Measurements from ENCODE around the gene ITGB8.

DNA sequence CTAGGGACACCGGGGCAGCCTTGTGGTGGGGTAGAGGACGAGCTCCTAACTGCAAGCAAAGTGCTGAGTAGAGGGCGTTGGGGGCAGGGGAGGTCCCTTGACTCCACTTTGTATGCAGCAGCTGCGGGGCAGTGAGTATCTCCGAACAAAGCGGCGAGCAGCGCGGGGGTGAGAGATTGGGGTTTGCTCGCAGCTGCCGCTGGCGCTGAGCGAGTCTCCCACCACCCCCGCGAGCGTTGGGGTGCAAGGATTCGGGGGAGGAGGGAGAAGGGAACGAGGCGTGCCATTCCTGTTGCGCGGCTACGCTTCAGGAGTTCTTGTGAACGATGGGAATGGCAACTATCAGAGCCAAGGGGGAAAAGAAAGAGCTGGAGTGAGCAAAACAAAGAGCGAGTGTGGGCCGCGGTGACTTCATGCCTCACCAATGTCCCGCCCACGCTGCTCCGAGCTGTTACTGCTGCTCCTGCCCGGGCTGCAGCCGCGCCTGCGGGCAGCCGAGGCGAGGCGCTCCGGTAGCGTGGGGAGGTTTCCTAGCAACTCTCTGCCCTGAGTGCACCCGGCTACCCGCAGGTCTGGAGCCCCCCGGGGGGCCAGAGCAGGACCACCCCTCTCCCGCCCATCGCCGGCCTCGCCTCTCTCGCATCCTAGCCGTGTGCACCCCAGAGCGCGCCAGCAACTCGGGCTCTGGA is at the start of gene ITGB8:
- TF ChIP-seq, protein P1, sequence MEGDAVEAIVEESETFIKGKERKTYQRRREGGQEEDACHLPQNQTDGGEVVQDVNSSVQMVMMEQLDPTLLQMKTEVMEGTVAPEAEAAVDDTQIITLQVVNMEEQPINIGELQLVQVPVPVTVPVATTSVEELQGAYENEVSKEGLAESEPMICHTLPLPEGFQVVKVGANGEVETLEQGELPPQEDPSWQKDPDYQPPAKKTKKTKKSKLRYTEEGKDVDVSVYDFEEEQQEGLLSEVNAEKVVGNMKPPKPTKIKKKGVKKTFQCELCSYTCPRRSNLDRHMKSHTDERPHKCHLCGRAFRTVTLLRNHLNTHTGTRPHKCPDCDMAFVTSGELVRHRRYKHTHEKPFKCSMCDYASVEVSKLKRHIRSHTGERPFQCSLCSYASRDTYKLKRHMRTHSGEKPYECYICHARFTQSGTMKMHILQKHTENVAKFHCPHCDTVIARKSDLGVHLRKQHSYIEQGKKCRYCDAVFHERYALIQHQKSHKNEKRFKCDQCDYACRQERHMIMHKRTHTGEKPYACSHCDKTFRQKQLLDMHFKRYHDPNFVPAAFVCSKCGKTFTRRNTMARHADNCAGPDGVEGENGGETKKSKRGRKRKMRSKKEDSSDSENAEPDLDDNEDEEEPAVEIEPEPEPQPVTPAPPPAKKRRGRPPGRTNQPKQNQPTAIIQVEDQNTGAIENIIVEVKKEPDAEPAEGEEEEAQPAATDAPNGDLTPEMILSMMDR (IDR thresholded peaks at IDR 0.05) = no peak
- TF ChIP-seq, protein P2, sequence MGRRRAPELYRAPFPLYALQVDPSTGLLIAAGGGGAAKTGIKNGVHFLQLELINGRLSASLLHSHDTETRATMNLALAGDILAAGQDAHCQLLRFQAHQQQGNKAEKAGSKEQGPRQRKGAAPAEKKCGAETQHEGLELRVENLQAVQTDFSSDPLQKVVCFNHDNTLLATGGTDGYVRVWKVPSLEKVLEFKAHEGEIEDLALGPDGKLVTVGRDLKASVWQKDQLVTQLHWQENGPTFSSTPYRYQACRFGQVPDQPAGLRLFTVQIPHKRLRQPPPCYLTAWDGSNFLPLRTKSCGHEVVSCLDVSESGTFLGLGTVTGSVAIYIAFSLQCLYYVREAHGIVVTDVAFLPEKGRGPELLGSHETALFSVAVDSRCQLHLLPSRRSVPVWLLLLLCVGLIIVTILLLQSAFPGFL (CRISPR knock-in tag; IDR thresholded peaks at IDR 0.05; ENCODE audit: borderline replicate concordance) = no peak
- TF ChIP-seq CREM (CRISPR knock-in tag; IDR thresholded peaks at IDR 0.05) (no peak), NFYB (CRISPR knock-in tag; conservative IDR thresholded peaks at IDR 0.05; ENCODE audit: low read depth) (no peak)
- TF ChIP-seq, protein P3, sequence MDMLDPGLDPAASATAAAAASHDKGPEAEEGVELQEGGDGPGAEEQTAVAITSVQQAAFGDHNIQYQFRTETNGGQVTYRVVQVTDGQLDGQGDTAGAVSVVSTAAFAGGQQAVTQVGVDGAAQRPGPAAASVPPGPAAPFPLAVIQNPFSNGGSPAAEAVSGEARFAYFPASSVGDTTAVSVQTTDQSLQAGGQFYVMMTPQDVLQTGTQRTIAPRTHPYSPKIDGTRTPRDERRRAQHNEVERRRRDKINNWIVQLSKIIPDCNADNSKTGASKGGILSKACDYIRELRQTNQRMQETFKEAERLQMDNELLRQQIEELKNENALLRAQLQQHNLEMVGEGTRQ (CRISPR knock-in tag; IDR thresholded peaks at IDR 0.05) = no peak
- TF ChIP-seq, protein P4, sequence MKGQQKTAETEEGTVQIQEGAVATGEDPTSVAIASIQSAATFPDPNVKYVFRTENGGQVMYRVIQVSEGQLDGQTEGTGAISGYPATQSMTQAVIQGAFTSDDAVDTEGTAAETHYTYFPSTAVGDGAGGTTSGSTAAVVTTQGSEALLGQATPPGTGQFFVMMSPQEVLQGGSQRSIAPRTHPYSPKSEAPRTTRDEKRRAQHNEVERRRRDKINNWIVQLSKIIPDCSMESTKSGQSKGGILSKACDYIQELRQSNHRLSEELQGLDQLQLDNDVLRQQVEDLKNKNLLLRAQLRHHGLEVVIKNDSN (CRISPR knock-in tag; IDR thresholded peaks at IDR 0.05) = no peak
